ENCODE results near the gene TNNC1. TPM values are rescaled to one million over a fixed set of nuclear protein-coding genes. Genes with fewer than 3 reads are reported as not detected.

Gene TNNC1
- total RNA-seq, 1 experiment from 2014 or later = 5.6 TPM

GRCh38 chr3:52456800-52457183 is 3.0 kb upstream of the TNNC1 start (continued):
- TF ChIP-seq, protein P1, sequence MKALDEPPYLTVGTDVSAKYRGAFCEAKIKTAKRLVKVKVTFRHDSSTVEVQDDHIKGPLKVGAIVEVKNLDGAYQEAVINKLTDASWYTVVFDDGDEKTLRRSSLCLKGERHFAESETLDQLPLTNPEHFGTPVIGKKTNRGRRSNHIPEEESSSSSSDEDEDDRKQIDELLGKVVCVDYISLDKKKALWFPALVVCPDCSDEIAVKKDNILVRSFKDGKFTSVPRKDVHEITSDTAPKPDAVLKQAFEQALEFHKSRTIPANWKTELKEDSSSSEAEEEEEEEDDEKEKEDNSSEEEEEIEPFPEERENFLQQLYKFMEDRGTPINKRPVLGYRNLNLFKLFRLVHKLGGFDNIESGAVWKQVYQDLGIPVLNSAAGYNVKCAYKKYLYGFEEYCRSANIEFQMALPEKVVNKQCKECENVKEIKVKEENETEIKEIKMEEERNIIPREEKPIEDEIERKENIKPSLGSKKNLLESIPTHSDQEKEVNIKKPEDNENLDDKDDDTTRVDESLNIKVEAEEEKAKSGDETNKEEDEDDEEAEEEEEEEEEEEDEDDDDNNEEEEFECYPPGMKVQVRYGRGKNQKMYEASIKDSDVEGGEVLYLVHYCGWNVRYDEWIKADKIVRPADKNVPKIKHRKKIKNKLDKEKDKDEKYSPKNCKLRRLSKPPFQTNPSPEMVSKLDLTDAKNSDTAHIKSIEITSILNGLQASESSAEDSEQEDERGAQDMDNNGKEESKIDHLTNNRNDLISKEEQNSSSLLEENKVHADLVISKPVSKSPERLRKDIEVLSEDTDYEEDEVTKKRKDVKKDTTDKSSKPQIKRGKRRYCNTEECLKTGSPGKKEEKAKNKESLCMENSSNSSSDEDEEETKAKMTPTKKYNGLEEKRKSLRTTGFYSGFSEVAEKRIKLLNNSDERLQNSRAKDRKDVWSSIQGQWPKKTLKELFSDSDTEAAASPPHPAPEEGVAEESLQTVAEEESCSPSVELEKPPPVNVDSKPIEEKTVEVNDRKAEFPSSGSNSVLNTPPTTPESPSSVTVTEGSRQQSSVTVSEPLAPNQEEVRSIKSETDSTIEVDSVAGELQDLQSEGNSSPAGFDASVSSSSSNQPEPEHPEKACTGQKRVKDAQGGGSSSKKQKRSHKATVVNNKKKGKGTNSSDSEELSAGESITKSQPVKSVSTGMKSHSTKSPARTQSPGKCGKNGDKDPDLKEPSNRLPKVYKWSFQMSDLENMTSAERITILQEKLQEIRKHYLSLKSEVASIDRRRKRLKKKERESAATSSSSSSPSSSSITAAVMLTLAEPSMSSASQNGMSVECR (CRISPR knock-in tag; IDR thresholded peaks at IDR 0.05; ENCODE audit: borderline replicate concordance) = no peak
- TF ChIP-seq, protein P2, sequence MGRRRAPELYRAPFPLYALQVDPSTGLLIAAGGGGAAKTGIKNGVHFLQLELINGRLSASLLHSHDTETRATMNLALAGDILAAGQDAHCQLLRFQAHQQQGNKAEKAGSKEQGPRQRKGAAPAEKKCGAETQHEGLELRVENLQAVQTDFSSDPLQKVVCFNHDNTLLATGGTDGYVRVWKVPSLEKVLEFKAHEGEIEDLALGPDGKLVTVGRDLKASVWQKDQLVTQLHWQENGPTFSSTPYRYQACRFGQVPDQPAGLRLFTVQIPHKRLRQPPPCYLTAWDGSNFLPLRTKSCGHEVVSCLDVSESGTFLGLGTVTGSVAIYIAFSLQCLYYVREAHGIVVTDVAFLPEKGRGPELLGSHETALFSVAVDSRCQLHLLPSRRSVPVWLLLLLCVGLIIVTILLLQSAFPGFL (CRISPR knock-in tag; IDR thresholded peaks at IDR 0.05; ENCODE audit: borderline replicate concordance) = no peak
- TF ChIP-seq NR1H2 (CRISPR knock-in tag; IDR thresholded peaks at IDR 0.05) (no peak), STAT6 (CRISPR knock-in tag; conservative IDR thresholded peaks at IDR 0.05; ENCODE audit: low read depth) (no peak), ZNF425 (CRISPR knock-in tag; conservative IDR thresholded peaks at IDR 0.05) (no peak), ZNF121 (CRISPR knock-in tag; IDR thresholded peaks at IDR 0.05) (no peak), FOXJ3 (CRISPR knock-in tag; IDR thresholded peaks at IDR 0.05; ENCODE audit: borderline replicate concordance) (no peak), ATF2 (CRISPR knock-in tag; IDR thresholded peaks at IDR 0.05; ENCODE audit: borderline replicate concordance, low read depth) (no peak), NR2C2 (CRISPR knock-in tag; IDR thresholded peaks at IDR 0.05) (no peak), JAZF1 (CRISPR knock-in tag; IDR thresholded peaks at IDR 0.05) (no peak), E2F4 (CRISPR knock-in tag; IDR thresholded peaks at IDR 0.05; ENCODE audit: borderline replicate concordance, low read depth) (no peak)
- TF ChIP-seq, protein P3, sequence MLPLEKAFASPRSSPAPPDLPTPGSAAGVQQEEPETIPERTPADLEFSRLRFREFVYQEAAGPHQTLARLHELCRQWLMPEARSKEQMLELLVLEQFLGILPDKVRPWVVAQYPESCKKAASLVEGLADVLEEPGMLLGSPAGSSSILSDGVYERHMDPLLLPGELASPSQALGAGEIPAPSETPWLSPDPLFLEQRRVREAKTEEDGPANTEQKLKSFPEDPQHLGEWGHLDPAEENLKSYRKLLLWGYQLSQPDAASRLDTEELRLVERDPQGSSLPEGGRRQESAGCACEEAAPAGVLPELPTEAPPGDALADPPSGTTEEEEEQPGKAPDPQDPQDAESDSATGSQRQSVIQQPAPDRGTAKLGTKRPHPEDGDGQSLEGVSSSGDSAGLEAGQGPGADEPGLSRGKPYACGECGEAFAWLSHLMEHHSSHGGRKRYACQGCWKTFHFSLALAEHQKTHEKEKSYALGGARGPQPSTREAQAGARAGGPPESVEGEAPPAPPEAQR (CRISPR knock-in tag; IDR thresholded peaks at IDR 0.05) = no peak

All from WTC11 (cell line).